DMS114 treated with DMSO at 0.1 percent for 48 hours (cell line): ENCODE data around the gene AOC1.
A peak's percentile ranks its signal among the peaks of the same experiment; 100 is the strongest.

Source experiments
- DNase-seq: peaks from one replicate; lab custom pipeline; 2025; ENCODE audit not compliant: unreplicated experiment; lab: John Stamatoyannopoulos, UW

Gene AOC1

DNA sequence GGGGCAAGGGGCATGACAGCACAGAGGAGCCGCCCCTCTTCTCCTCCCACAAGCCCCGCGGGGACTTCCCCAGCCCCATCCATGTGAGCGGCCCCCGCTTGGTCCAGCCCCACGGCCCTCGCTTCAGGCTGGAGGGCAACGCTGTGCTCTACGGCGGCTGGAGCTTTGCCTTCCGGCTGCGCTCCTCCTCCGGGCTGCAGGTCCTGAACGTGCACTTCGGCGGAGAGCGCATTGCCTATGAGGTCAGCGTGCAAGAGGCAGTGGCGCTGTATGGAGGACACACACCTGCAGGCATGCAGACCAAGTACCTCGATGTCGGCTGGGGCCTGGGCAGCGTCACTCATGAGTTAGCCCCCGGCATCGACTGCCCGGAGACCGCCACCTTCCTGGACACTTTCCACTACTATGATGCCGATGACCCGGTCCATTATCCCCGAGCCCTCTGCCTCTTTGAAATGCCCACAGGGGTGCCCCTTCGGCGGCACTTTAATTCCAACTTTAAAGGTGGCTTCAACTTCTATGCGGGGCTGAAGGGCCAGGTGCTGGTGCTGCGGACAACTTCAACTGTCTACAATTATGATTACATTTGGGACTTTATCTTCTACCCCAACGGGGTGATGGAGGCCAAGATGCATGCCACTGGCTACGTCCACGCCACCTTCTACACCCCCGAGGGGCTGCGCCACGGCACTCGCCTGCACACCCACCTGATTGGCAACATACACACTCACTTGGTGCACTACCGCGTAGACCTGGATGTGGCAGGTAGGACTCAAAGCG is 5.1 kb downstream of the AOC1 start:
- no peak for DNase-seq

DNA sequence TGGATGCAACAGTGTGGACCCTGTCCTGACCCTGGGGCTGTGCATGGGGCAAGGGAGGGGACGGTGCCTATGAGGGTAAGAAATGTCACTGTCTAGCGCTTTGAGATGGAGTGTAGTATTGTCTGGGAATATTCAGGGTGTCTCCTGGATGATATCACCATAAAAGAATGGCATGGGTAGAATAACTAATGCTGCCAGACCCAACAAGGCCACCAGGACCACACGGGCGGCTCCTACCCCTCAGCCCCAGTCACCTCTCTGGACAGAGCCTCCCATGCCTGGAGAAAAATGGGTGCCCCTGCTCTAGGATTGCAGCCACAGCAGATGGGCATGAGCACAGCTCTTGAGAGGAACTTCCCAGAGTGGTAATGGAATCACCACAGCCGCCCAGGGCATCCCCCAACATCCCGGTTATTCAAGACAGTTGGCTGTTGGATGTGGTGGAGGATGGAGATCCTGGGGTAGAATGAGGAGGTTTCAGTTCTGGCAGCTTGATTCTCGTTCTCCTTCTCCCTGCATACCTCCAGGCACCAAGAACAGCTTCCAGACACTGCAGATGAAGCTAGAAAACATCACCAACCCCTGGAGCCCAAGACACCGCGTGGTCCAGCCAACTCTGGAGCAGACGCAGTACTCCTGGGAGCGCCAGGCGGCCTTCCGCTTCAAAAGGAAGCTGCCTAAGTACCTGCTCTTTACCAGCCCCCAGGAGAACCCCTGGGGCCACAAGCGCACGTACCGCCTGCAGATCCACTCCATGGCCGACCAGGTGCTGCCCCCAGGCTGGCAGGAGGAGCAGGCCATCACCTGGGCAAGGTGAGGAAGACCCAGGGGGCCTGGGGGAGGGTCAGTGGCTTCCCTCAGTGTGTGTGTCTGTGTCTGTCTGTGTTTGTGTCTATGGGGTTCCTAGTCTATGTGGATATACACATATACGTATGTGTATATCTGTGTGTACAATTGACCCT is 6.2 kb downstream of the AOC1 start:
- no peak for DNase-seq

- no peak for DNase-seq
Measured at GRCh38 chr7:150860291-150860977, 8.1 kb downstream of the AOC1 start.

- no peak for DNase-seq
Measured at GRCh38 chr7:150860978-150861295, 8.6 kb downstream of the AOC1 start.

DNA sequence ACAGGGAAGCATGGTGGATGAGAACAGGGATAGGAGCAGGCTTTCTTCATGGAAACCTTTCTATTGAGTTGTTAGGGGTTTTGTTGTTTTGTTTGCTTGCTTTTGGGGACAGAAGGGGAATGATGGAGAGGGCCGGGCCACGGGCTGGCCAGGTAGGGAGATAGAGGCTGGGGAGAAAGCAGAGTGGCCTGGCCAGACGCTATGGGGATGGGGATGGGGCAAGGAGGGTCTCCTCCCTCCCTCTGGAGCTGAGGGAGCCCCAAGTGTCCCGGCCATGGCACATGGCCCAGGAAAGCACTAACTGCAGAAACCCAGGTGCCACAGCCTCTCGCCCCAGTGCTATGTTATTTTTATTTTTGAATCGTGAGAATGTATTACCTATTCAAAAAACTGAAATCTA is 10.0 kb downstream of the AOC1 start:
- DNase-seq, result no peak

GRCh38 chr7:150863946-150864345 is 11.6 kb downstream of the AOC1 start:
- no peak for DNase-seq

- no peak for DNase-seq
Measured at GRCh38 chr7:150866932-150867564, 14.7 kb downstream of the AOC1 start.

DNA sequence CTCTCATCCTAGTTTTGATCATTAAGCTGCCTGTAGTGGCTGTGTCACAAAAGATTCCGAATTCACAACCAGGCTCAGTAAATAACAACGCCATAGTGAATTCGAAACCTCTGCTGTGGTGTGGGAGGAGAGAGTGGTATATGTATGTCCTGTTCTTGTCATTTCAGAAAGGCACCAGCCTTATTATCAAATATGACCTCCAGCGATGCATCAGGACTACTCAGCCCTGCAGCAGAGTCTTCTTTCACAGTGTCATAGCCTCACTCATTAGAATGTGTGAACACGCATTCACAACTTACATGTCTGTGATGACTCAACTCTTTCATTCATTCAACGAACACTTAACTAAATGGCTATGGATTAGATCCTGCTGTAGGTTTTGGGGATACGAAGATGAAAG is 15.3 kb downstream of the AOC1 start:
- DNase-seq, result no peak

DNA sequence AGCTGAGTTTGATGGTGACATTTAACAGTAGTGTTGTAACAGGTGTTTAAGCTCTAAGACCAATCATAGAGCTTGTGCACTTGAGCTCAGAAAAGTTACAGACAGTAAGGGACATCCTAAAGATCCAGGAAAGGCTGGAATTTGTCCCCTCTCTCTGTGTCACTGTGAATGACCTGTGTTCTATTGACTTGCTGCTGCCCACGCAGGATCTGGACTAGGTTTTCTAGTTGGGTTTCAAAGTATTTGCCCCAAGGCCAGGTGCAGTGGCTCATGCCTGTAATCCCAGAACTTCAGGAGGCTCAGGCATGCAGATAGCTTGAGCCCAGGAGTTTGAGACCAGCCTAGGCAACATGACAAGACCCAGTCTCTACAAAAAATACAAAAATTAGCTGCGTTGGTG is 17.1 kb downstream of the AOC1 start:
- DNase-seq, result no peak

- no peak for DNase-seq
Measured at GRCh38 chr7:150871601-150872000, 19.3 kb downstream of the AOC1 start.

- DNase-seq, result no peak
Measured at GRCh38 chr7:150874401-150875198, 22.3 kb downstream of the AOC1 start.

- peak; percentile 3 for DNase-seq
Measured at GRCh38 chr7:150875791-150876190, 23.5 kb downstream of the AOC1 start.

GRCh38 chr7:150876817-150877526 is 24.7 kb downstream of the AOC1 start:
- DNase-seq, result peak; percentile 82

DNA sequence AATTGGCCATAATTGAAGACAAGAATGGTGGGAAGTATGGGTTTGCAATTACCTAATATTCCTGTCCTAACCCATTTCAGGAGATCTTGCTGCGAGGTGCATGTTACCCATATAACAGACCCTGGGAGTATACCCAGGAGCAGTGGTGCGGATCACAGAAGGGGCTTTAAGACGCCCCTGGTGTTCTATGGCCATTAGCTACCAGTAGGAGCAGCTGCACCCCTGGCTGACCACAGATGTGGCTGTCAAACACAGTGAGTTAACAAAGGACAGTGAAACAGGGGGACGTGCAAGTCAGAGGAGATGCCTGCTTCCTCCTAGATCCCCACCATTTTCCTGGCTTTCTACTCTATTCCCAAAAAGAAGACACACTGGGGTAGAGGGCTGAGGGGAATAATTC is 25.2 kb downstream of the AOC1 start:
- DNase-seq, result no peak

DNA sequence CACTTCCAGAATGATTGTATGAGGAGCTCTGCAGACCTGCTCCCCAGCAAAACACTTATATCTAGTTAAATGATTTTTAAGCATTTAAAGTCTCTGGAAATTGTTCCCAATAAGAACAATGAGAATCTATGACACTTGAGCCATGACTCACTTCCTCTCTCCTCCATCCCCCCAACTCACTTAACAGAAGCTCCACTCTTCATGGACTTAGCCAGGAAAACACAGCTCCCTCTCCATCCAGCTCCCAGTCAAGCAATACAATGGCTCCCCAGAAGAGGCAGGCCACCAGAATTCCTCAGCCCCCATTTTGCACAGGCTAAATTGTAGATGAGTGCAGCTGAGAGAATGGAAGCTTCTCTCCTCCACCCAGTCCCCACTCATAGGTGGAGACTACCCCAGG is 27.0 kb downstream of the AOC1 start:
- DNase-seq, result no peak

GRCh38 chr7:150881189-150881588 is 28.9 kb downstream of the AOC1 start:
- DNase-seq, result no peak

- no peak for DNase-seq
Measured at GRCh38 chr7:150890853-150891584, 38.7 kb downstream of the AOC1 start.

DNA sequence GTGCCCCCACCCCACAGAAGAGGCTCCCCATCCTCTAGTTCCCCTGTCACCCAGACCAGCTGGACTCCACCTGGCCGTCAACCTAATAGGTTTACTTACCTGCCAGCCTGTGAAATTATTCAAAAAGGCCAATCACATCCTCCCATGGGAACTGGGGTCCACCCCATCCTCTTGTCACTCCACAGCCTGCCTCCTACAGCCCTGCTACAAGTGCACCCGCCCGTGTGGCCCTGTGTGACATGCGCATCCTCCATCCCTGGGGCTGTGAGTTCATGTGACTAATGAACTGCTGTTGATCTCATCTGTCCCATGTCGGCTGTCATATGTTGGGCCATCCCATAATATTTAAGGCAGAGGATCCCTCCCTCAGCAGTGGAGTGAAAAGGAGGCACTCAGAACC is 39.4 kb downstream of the AOC1 start:
- DNase-seq, result no peak

DNA sequence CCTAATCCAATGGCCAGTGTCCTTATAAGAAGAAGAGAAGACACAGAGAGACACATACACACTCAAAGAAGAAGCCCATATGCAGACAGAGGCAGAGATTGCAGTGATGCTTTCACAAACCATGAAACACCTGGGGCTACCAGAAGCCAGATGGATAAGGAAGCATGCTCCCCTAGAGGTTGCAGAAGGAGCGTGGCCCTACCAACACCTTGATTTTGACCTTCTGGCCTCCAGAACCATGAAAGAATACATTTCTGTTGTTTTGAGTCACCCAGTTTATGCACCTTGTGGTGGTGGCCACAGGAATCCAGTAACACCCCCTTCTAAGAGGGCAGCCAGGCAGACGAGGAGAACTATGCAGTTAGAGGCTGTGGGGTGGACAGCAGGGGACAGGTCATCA is 43.5 kb downstream of the AOC1 start:
- no peak for DNase-seq
